H1 (cell line): ENCODE measurements around the gene SOCS7. TPM values are rescaled to one million over a fixed set of nuclear protein-coding genes. Genes with fewer than 3 reads are reported as not detected.

Experiments used
- CTCF ChIA-PET: fragments of 300-600 bp; sonication (Branson Sonifier 250); formaldehyde crosslinking; loops from one replicate; lab custom pipeline; 2021; ENCODE audit not compliant: partially characterized antibody; lab: Charles Lee
- POLR2A ChIA-PET: fragments of 300-600 bp; sonication (Branson Sonifier 250); formaldehyde crosslinking; loops from one replicate; lab custom pipeline; 2021; ENCODE audit warnings: inconsistent platforms; ENCODE audit not compliant: partially characterized antibody; lab: Charles Lee
- DNase-seq, 2 experiments: peaks; one replicate each; pipeline versions ENCODE4 v3.0.0 to v3.0.0-alpha.2; 2010 to 2022; ENCODE audit warnings: low spot score in 2 of 2, low read depth in 1 of 2, mixed read lengths in 1 of 2
- FAIRE-seq: peaks from 2 replicates; lab custom pipeline; 2011; peaks lifted over from hg19 to GRCh38; lab: Jason Lieb, UNC
- H2AFZ ChIP-seq: 2 replicates; pipeline ENCODE4 v1.8.1; 2012; ENCODE audit warnings: low read length, inconsistent platforms
- H2AK5ac ChIP-seq: 2 replicates; pipeline ENCODE4 v1.6.1; 2013; ENCODE audit warnings: low read depth, low read length
- H2BK120ac ChIP-seq: replicated peaks from 2 replicates; pipeline ENCODE3; 2013; ENCODE audit warnings: low read depth, low read length, inconsistent platforms
- H2BK12ac ChIP-seq: 2 replicates; pipeline ENCODE4 v1.6.1; 2013; ENCODE audit warnings: low read depth, low read length
- H2BK15ac ChIP-seq: 2 replicates; pipeline ENCODE4 v1.6.1; 2013; ENCODE audit warnings: low read length
- H2BK20ac ChIP-seq: 2 replicates; pipeline ENCODE4 v1.6.1; 2013; ENCODE audit warnings: low read length
- H2BK5ac ChIP-seq: 2 replicates; pipeline ENCODE4 v1.6.1; 2013; ENCODE audit warnings: low read depth, low read length
- H3K14ac ChIP-seq: 2 replicates; pipeline ENCODE4 v1.6.1; 2013; ENCODE audit warnings: inconsistent platforms; ENCODE audit not compliant: insufficient read length
- H3K18ac ChIP-seq: 2 replicates; pipeline ENCODE4 v1.6.1; 2013; ENCODE audit warnings: low read length; ENCODE audit errors: extremely low read depth
- H3K23ac ChIP-seq: 2 replicates; pipeline ENCODE4 v1.6.1; 2013; ENCODE audit warnings: inconsistent platforms; ENCODE audit not compliant: insufficient read length
- H3K23me2 ChIP-seq: 2 replicates; pipeline ENCODE4 v1.6.1; 2013; ENCODE audit warnings: low read depth, low read length
- H3K27ac ChIP-seq: 2 replicates; pipeline ENCODE4 v1.6.1; 2011; ENCODE audit warnings: low read depth, low read length, inconsistent platforms
- H3K27me3 ChIP-seq, 4 experiments: replicated peaks in 1 of 4; 1 replicate in 1 of 4; 2 replicates in 3 of 4; pipeline versions ENCODE4 v1.6.1 to v1.8.1; 2011 to 2013; ENCODE audit warnings: low read length in 3 of 4, mild to moderate bottlenecking in 3 of 4, inconsistent platforms in 2 of 4, mixed read lengths in 2 of 4, moderate library complexity in 1 of 4; ENCODE audit not compliant: control insufficient read depth in 3 of 4, insufficient read depth in 3 of 4; ENCODE audit errors: extremely low read depth in 1 of 4
- H3K36me3 ChIP-seq, 4 experiments: 2 replicates each; pipeline versions ENCODE4 v1.6.1 to v1.8.1; 2011 to 2013; ENCODE audit warnings: mild to moderate bottlenecking in 4 of 4, low read length in 3 of 4, moderate library complexity in 2 of 4, control low read depth in 1 of 4, inconsistent platforms in 1 of 4; ENCODE audit not compliant: insufficient read depth in 4 of 4, control insufficient read depth in 2 of 4
- H3K4ac ChIP-seq: replicated peaks from 2 replicates; pipeline ENCODE3; 2013; ENCODE audit warnings: low read length, low read depth, mixed read lengths, inconsistent platforms; ENCODE audit not compliant: insufficient read length
- H3K4me1 ChIP-seq, 4 experiments: replicated peaks in 1 of 4; 1 replicate in 1 of 4; 2 replicates in 3 of 4; pipeline versions ENCODE4 v1.6.1 to v1.8.1; 2011 to 2013; ENCODE audit warnings: low read length in 3 of 4, inconsistent platforms in 2 of 4, mixed read lengths in 1 of 4; ENCODE audit not compliant: insufficient read depth in 4 of 4, control insufficient read depth in 3 of 4
- H3K4me2 ChIP-seq, 2 experiments: 2 replicates each; pipeline versions ENCODE4 v1.6.1 to v1.8.1; 2011 to 2013; ENCODE audit warnings: low read depth in 2 of 2, low read length in 2 of 2, control low read depth in 1 of 2, inconsistent platforms in 1 of 2, mild to moderate bottlenecking in 1 of 2; ENCODE audit not compliant: insufficient read depth in 1 of 2
- H3K4me3 ChIP-seq, 4 experiments: fragments of 200-600, 300-600 bp in 1 of 4; sonication (generic), shearing (Covaris generic), sonication (Bioruptor Twin) in 1 of 4; 2 replicates each; pipeline versions ENCODE4 v1.5.1 to v1.8.1; 2011 to 2016; ENCODE audit warnings: low read length in 4 of 4, low read depth in 3 of 4, control low read depth in 2 of 4, inconsistent platforms in 2 of 4, mild to moderate bottlenecking in 2 of 4, mixed read lengths in 1 of 4, moderate library complexity in 1 of 4; ENCODE audit not compliant: insufficient read depth in 2 of 4; ENCODE audit errors: extremely low read depth in 1 of 4
- H3K56ac ChIP-seq: replicated peaks from 2 replicates; pipeline ENCODE3; 2013; ENCODE audit warnings: low read depth, mild to moderate bottlenecking, mixed read lengths, low read length, inconsistent platforms; ENCODE audit not compliant: insufficient read length
- H3K79me1 ChIP-seq: 2 replicates; pipeline ENCODE4 v1.6.1; 2013; ENCODE audit warnings: low read depth, low read length, control low read depth
- H3K79me2 ChIP-seq, 2 experiments: 2 replicates each; pipeline versions ENCODE4 v1.6.1 to v1.8.1; 2012 to 2013; ENCODE audit warnings: low read length in 2 of 2, mild to moderate bottlenecking in 2 of 2, inconsistent platforms in 1 of 2; ENCODE audit not compliant: insufficient read depth in 2 of 2, control insufficient read depth in 1 of 2
- H3K9ac ChIP-seq, 4 experiments: replicated peaks in 1 of 4; 1 replicate in 1 of 4; 2 replicates in 3 of 4; pipeline versions ENCODE4 v1.6.1 to v1.8.1; 2011 to 2013; ENCODE audit warnings: low read depth in 3 of 4, low read length in 3 of 4, control low read depth in 2 of 4, mild to moderate bottlenecking in 2 of 4, moderate library complexity in 2 of 4, inconsistent platforms in 1 of 4; ENCODE audit errors: extremely low read depth in 1 of 4
- H3K9me3 ChIP-seq, 2 experiments: 2 replicates each; pipeline versions ENCODE4 v1.6.1 to v1.8.1; 2012 to 2013; ENCODE audit warnings: mild to moderate bottlenecking in 2 of 2, moderate library complexity in 2 of 2, control low read depth in 1 of 2, inconsistent platforms in 1 of 2, low read depth in 1 of 2, low read length in 1 of 2, mixed read lengths in 1 of 2; ENCODE audit not compliant: insufficient read depth in 2 of 2
- H4K20me1 ChIP-seq, 2 experiments: replicated peaks in 1 of 2; 2 replicates each; pipeline versions ENCODE3 to v1.8.1; 2011 to 2013; ENCODE audit warnings: inconsistent platforms in 2 of 2, low read length in 2 of 2, mild to moderate bottlenecking in 1 of 2; ENCODE audit not compliant: insufficient read depth in 2 of 2, control insufficient read depth in 1 of 2
- H4K5ac ChIP-seq: 2 replicates; pipeline ENCODE4 v1.6.1; 2013; ENCODE audit warnings: low read length, low read depth, mixed read lengths, inconsistent platforms; ENCODE audit not compliant: insufficient read length
- H4K8ac ChIP-seq: 2 replicates; pipeline ENCODE4 v1.8.0; 2013; ENCODE audit warnings: mild to moderate bottlenecking, moderate library complexity, low read length, inconsistent platforms; ENCODE audit not compliant: insufficient read depth; ENCODE audit errors: extremely low read depth
- H4K91ac ChIP-seq: replicated peaks from 2 replicates; pipeline ENCODE3; 2013; ENCODE audit warnings: low read length, mixed read lengths, inconsistent platforms; ENCODE audit not compliant: insufficient read length
- BRCA1 ChIP-seq: IDR thresholded peaks from 2 replicates; pipeline ENCODE4 v1.6.1; 2012; ENCODE audit warnings: low read depth, low read length, improper control_type of control experiment
- CEBPB ChIP-seq: IDR thresholded peaks from 2 replicates; pipeline ENCODE4 v1.6.1; 2012; ENCODE audit warnings: low read depth, low read length
- CHD2 ChIP-seq: IDR thresholded peaks from 2 replicates; pipeline ENCODE4 v1.6.1; 2012; ENCODE audit warnings: low read length, improper control_type of control experiment
- CREB1 ChIP-seq: IDR thresholded peaks from 2 replicates; pipeline ENCODE4 v1.6.1; 2012; ENCODE audit warnings: inconsistent platforms
- CTBP2 ChIP-seq: IDR thresholded peaks from 2 replicates; pipeline ENCODE4 v1.7.0; 2011; ENCODE audit warnings: borderline replicate concordance, mild to moderate bottlenecking, moderate library complexity, mixed read lengths, low read length; ENCODE audit not compliant: insufficient read depth, insufficient read length
- GTF2F1 ChIP-seq: IDR thresholded peaks from 2 replicates; pipeline ENCODE4 v1.6.1; 2012; ENCODE audit warnings: low read depth, low read length, improper control_type of control experiment, borderline replicate concordance
- MAFK ChIP-seq: IDR thresholded peaks from 2 replicates; pipeline ENCODE4 v1.6.1; 2012; ENCODE audit warnings: low read depth, mild to moderate bottlenecking, improper control_type of control experiment, low read length
- POLR2A ChIP-seq, 2 experiments: IDR thresholded peaks; 1 replicate in 1 of 2; 2 replicates in 1 of 2; pipeline ENCODE4 v1.6.1; 2011; ENCODE audit warnings: low read depth in 2 of 2, low read length in 2 of 2, mild to moderate bottlenecking in 2 of 2; ENCODE audit errors: control extremely low read depth in 1 of 2
- RNF2 ChIP-seq: fragments of 200-900, 300-1000 bp; sonication (generic); IDR thresholded peaks from 2 replicates; pipeline ENCODE4 v1.7.1; 2016; ENCODE audit warnings: borderline replicate concordance, low read depth, mild to moderate bottlenecking, antibody characterized with exemption, low read length; ENCODE audit not compliant: poor library complexity, severe bottlenecking; ENCODE audit errors: missing control alignments
- SIN3A ChIP-seq, 2 experiments: IDR thresholded peaks in 1 of 2; conservative IDR thresholded peaks in 1 of 2; 2 replicates each; pipeline ENCODE4 v1.6.1; 2011 to 2012; ENCODE audit warnings: low read length in 2 of 2, improper control_type of control experiment in 1 of 2, low read depth in 1 of 2, mild to moderate bottlenecking in 1 of 2
- SP2 ChIP-seq: IDR thresholded peaks from 2 replicates; pipeline ENCODE4 v1.6.1; 2012; ENCODE audit warnings: mild to moderate bottlenecking, low read length, inconsistent platforms
- SUZ12 ChIP-seq: fragments of 200-600 bp; sonication (generic); IDR thresholded peaks from 2 replicates; pipeline ENCODE4 v1.6.1; 2012; ENCODE audit warnings: mild to moderate bottlenecking, inconsistent platforms, low read length, moderate library complexity, mixed read lengths
- YY1 ChIP-seq: IDR thresholded peaks from 2 replicates; pipeline ENCODE4 v1.6.1; 2011; ENCODE audit warnings: low read depth, mild to moderate bottlenecking, low read length
- WGBS, 2 experiments: shearing (Covaris generic) in 1 of 2; methylation state at CpG; one replicate each; pipeline versions ENCODE4 v1.1.6 to v1.1.7; 2013 to 2015; ENCODE audit warnings: low lambda C conversion rate in 2 of 2, mixed read lengths in 2 of 2, inconsistent platforms in 1 of 2, low coverage in 1 of 2, missing lambda C conversion rate in 1 of 2; ENCODE audit not compliant: insufficient replicate concordance in 2 of 2, insufficient coverage in 1 of 2, insufficient read length in 1 of 2; ENCODE audit errors: extremely low coverage in 1 of 2, missing lambda C conversion rate in 1 of 2; 5-methylcytosine and 5-hydroxymethylcytosine counted together
- polyA plus RNA-seq, 7 experiments: library from polyadenylated mRNA; depleted of rRNA in 3 of 7; stranded (reverse) in 5 of 7; unstranded in 2 of 7; fragments of >200 nt in 5 of 7; fragments of 200-250 nt in 2 of 7; gene quantifications; 1 replicate in 5 of 7; 2 replicates in 1 of 7; 4 replicates in 1 of 7; pipeline versions ENCODE4 v1.2.1 to v1.2.3, GENCODE V29; 2011 to 2013; ENCODE audit warnings: missing spikeins in 2 of 7, mixed read lengths in 2 of 7
- total RNA-seq: library from RNA; stranded (reverse); fragmentation: NEBNext Ultra II Directional; extraction: Animal tissue kit (Norgen Biotek cat#: 25700); gene quantifications from 2 replicates; pipeline ENCODE4 v1.2.1, GENCODE V29; 2021
- TF ChIP-seq, protein P1 (sequence below): IDR thresholded peaks from 2 replicates; pipeline ENCODE4 v1.6.1; 2012; ENCODE audit warnings: inconsistent platforms

The SOCS7 gene
- total and polyA plus RNA-seq, 2 of the 8 experiments (the other 6 are each of a cell fraction or from before 2014, with no cell fraction given), result 13.5 to 26.9 TPM

DNA sequence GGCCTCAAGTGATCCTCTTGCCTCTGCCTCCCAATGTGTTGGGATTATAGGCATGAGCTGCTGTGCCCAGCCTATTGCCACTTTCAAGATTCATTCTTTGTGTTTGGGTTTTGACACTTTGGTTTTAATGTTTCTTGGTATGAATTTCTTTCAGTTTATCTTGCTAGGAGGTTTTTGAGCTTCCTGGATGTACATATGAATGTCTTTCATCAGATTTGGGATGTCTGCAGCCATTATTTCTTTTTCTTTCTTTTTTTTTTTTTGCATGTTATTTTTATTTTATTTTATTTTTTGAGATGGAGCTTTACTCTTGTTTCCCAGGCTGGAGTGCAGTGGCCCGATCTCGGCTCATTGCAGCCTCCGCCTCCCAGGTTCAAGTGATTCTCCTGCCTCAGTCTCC lies 36.1 kb upstream of the SOCS7 start:
- Histone ChIP-seq H3K23me2 (no peaks in the 10 kb centered on the region), H3K27me3 (no peaks in the 10 kb centered on the region), H3K4me2 (no peak overlapping the region), H3K27ac (no peak overlapping the region), H4K20me1 (peaks cover 0 to 1% of the 10 kb centered on the region in 2 experiments), H4K5ac (no peak overlapping the region), H3K23ac (no peak overlapping the region), H2BK12ac (no peak overlapping the region), H3K56ac (no peak overlapping the region), H3K79me1 (no peaks in the 10 kb centered on the region), H2BK120ac (no peak overlapping the region), H3K18ac (no peak overlapping the region), H3K79me2 (no peaks in the 10 kb centered on the region), H3K4me1 (no peaks in the 10 kb centered on the region), H2AK5ac (no peak overlapping the region), H3K14ac (no peak overlapping the region), H3K4me3 (no peak overlapping the region), H3K9me3 (no peaks in the 10 kb centered on the region), H2BK20ac (no peak overlapping the region), H3K4ac (no peak overlapping the region), H3K9ac (no peak overlapping the region), H2BK5ac (no peak overlapping the region), H4K8ac (no peak overlapping the region), H3K36me3 (peaks cover 4 to 21% (median 10%) of the 10 kb centered on the region in 4 experiments), H2BK15ac (no peak overlapping the region), H4K91ac (no peak overlapping the region), H2AFZ (no peak overlapping the region)
- ChIA-PET CTCF (interaction anchor here (0.6 to 14.8 kb wide), 6 partner anchors 11 to 168 kb away, joined by 3 to 190 read pairs (median 4); no protein-coding TSS in a partner anchor), POLR2A (interaction anchor here (0.7 to 1.7 kb wide), 4 partner anchors 12 to 1776 kb away, joined by 3 to 6 read pairs (median 4); no protein-coding TSS in a partner anchor)
- FAIRE-seq (no peak), DNase-seq (no peak)
- 57% methylated on average over 3 of the region's 3 CpGs; no CpG with 5 or more reads in 1 of the 2 experiments for WGBS, 2 experiments
- no peak for TF ChIP-seq BRCA1
- TF ChIP-seq SP2, result no peak
- TF ChIP-seq GTF2F1, result no peak
- no peak for TF ChIP-seq SUZ12
- TF ChIP-seq, protein P1, sequence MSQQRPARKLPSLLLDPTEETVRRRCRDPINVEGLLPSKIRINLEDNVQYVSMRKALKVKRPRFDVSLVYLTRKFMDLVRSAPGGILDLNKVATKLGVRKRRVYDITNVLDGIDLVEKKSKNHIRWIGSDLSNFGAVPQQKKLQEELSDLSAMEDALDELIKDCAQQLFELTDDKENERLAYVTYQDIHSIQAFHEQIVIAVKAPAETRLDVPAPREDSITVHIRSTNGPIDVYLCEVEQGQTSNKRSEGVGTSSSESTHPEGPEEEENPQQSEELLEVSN, result no peak
- no peak for TF ChIP-seq RNF2
- TF ChIP-seq YY1, result no peak
- no peak for TF ChIP-seq CREB1
- no peak for TF ChIP-seq CHD2
- no peak for TF ChIP-seq CTBP2
- no peak for TF ChIP-seq POLR2A (IDR thresholded peaks at IDR 0.05; ENCODE audit: control extremely low read depth in 1 of 2, low read depth in 2 of 2, low read length in 2 of 2)
- TF ChIP-seq SIN3A (conservative IDR thresholded peaks at IDR 0.05 in 1 of 2, IDR thresholded peaks at IDR 0.05 in 1 of 2; ENCODE audit: low read depth in 1 of 2, low read length in 2 of 2), result no peak
- TF ChIP-seq CEBPB, result no peak
- TF ChIP-seq MAFK, result no peak
